ENCODE data around the gene USHBP1.
A peak's percentile ranks its signal among the peaks of the same experiment; 100 is the strongest.

USHBP1 gene

DNA sequence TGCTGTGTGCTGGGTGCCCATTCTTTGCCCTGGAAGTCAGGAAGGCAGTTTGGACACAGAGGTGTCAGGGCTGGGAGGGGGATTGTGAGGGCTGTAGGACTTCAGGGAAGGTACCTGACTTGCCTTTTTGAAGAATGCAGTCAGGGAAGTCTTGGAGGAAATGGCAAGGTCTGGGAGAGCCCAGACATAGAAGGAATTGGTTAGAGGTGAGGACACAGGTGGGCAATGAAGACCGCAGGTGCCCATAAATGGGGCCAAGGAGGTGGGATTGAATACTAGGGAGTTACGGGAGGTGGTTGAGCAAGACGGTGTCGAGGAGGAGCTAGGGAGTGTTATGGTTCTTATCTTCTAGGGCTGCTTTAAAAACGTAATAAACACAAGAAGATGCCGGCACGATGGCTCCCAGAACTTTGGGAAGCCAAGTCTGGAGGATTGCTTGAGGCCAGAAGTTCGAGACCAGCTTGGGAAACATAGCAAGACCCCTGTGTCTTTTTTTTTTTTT lies 43.4 kb upstream of the USHBP1 start:
- no peak overlapping the region for H3K27ac ChIP-seq (ENCODE audit: low read length)

DNA sequence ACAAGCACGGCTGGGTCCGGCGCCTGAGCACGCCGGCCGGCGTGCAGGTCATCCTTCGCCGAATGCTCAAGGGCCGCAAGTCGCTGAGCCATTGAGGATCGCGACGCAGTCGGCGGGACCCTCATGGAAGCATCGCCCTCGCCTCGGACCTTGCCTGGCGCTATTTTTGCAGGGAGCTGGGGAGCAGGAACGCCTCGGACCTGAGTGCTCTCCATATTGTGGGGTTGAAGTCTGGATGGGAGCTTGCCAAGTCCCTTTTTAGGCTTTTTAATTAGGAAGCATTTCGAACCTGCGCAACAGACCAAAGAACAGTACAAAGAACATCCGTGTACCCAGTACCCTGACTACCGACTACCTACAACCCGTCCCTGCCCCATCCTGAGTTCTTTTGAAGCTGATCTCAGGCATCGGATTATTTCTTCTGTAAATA lies 41.8 kb upstream of the USHBP1 start:
- Histone ChIP-seq H3K27ac (ENCODE audit: low read length) (peak overlapping the region; percentile 92), H3K9me3 (replicated peaks; ENCODE audit: insufficient read depth, low read length) (no peaks in the 10 kb centered on the region), H2AFZ (ENCODE audit: low read length) (peak overlapping the region; percentile 85), H3F3A (ENCODE audit: insufficient read depth, low read length) (peaks cover 24% of the 10 kb centered on the region), H3K4me2 (ENCODE audit: low read depth, low read length) (peak overlapping the region; percentile 97), H4K20me1 (ENCODE audit: insufficient read depth, low read length) (no peaks in the 10 kb centered on the region), H3K79me2 (ENCODE audit: low read length) (peaks cover 39% of the 10 kb centered on the region), H3K27me3 (replicated peaks; ENCODE audit: insufficient read depth, low read length) (no peaks in the 10 kb centered on the region), H3K9ac (ENCODE audit: low read length) (peak overlapping the region; percentile 85), H3K36me3 (replicated peaks; ENCODE audit: insufficient read depth, low read length) (no peaks in the 10 kb centered on the region), H3K4me1 (ENCODE audit: low read length) (peaks cover 23% of the 10 kb centered on the region), H3K4me3 (ENCODE audit: low read length) (peak overlapping the region; percentile 85), H3K9me2 (replicated peaks; ENCODE audit: insufficient read depth, low read length) (no peaks in the 10 kb centered on the region)
- no peak for DNase-seq
- no peak for TF ChIP-seq EZH2 (optimal IDR thresholded peaks at IDR 0.05; ENCODE audit: low read depth, low read length)
- TF ChIP-seq, protein P1, sequence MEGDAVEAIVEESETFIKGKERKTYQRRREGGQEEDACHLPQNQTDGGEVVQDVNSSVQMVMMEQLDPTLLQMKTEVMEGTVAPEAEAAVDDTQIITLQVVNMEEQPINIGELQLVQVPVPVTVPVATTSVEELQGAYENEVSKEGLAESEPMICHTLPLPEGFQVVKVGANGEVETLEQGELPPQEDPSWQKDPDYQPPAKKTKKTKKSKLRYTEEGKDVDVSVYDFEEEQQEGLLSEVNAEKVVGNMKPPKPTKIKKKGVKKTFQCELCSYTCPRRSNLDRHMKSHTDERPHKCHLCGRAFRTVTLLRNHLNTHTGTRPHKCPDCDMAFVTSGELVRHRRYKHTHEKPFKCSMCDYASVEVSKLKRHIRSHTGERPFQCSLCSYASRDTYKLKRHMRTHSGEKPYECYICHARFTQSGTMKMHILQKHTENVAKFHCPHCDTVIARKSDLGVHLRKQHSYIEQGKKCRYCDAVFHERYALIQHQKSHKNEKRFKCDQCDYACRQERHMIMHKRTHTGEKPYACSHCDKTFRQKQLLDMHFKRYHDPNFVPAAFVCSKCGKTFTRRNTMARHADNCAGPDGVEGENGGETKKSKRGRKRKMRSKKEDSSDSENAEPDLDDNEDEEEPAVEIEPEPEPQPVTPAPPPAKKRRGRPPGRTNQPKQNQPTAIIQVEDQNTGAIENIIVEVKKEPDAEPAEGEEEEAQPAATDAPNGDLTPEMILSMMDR (IDR thresholded peaks at IDR 0.05; ENCODE audit: low read length), result no peak
- TF ChIP-seq EZH2phosphoT487 (IDR thresholded peaks at IDR 0.05; ENCODE audit: low read length), result no peak

More for the DNA sequence above, 43.4 kb upstream of the USHBP1 start:
- Histone ChIP-seq H3K9ac (ENCODE audit: low read length) (no peak overlapping the region), H3K9me2 (replicated peaks; ENCODE audit: insufficient read depth, low read length) (no peaks in the 10 kb centered on the region), H3K36me3 (replicated peaks; ENCODE audit: insufficient read depth, low read length) (no peaks in the 10 kb centered on the region), H3K27me3 (replicated peaks; ENCODE audit: insufficient read depth, low read length) (no peaks in the 10 kb centered on the region), H3K79me2 (ENCODE audit: low read length) (peaks cover 56% of the 10 kb centered on the region), H4K20me1 (ENCODE audit: insufficient read depth, low read length) (no peaks in the 10 kb centered on the region), H3F3A (ENCODE audit: insufficient read depth, low read length) (peaks cover 24% of the 10 kb centered on the region), H3K4me1 (ENCODE audit: low read length) (peaks cover 18% of the 10 kb centered on the region), H3K4me2 (ENCODE audit: low read depth, low read length) (no peak overlapping the region), H2AFZ (ENCODE audit: low read length) (no peak overlapping the region), H3K4me3 (ENCODE audit: low read length) (no peak overlapping the region), H3K9me3 (replicated peaks; ENCODE audit: insufficient read depth, low read length) (no peaks in the 10 kb centered on the region)
- TF ChIP-seq, protein P1 (IDR thresholded peaks at IDR 0.05; ENCODE audit: low read length), result no peak
- TF ChIP-seq EZH2phosphoT487 (IDR thresholded peaks at IDR 0.05; ENCODE audit: low read length) (no peak), EZH2 (optimal IDR thresholded peaks at IDR 0.05; ENCODE audit: low read depth, low read length) (no peak)
- no peak for DNase-seq

DNA sequence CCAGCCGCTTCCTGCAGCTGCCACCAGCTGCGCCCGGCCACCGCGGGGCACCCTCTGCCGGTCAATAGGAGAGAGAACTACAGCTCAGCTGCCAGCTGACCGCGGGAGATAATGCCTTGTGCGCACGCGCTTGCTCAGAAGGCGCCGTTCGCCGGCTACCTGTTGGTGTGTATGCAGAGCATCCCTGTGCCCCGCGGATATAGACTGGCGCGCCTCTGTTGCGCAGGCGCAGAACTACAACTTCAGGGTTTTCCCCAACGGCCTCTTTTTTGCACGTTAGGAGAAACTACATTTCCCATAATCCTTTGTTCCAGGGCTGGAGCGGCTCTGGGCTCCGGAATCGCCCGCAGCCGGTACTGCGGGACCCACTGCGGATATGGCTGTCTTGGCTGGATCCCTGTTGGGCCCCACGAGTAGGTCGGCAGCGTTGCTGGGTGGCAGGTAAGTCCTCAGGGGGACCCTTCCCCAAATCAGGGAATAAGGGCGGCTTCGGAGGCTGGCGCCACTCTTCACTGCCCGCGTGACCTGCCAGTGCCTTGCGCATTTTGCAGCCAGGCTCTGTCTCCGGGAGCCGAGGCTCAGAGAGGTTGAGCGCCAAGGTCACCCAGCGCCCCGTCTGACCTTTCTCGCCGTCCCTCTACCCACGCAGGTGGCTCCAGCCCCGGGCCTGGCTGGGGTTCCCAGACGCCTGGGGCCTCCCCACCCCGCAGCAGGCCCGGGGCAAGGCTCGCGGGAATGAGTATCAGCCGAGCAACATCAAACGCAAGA lies 41.2 kb upstream of the USHBP1 start, which contains the start of gene MRPL34:
Gene MRPL34 (plus strand): TSS at position 356 of the 768 bp plus-strand sequence. CDS start 21 bp downstream, at position 377.
- Histone ChIP-seq H2AFZ (ENCODE audit: low read length) (peak within 1 kb of the TSS; percentile 85), H3K27ac (ENCODE audit: low read length) (peak within 1 kb of the TSS; percentile 92), H3K36me3 (replicated peaks; ENCODE audit: insufficient read depth, low read length) (no peaks in the 10 kb centered on the region), H3K9me2 (replicated peaks; ENCODE audit: insufficient read depth, low read length) (no peaks in the 10 kb centered on the region), H3K27me3 (replicated peaks; ENCODE audit: insufficient read depth, low read length) (no peaks in the 10 kb centered on the region), H3F3A (ENCODE audit: insufficient read depth, low read length) (peaks cover 24% of the 10 kb centered on the region), H4K20me1 (ENCODE audit: insufficient read depth, low read length) (no peaks in the 10 kb centered on the region), H3K9ac (ENCODE audit: low read length) (peak within 1 kb of the TSS; percentile 85), H3K4me2 (ENCODE audit: low read depth, low read length) (peak within 1 kb of the TSS; percentile 97), H3K79me2 (ENCODE audit: low read length) (peaks cover 33% of the 10 kb centered on the region), H3K4me1 (ENCODE audit: low read length) (peaks cover 23% of the 10 kb centered on the region), H3K9me3 (replicated peaks; ENCODE audit: insufficient read depth, low read length) (no peaks in the 10 kb centered on the region), H3K4me3 (ENCODE audit: low read length) (peak within 1 kb of the TSS; percentile 85)
- peak; percentile 100 for DNase-seq
- TF ChIP-seq EZH2 (optimal IDR thresholded peaks at IDR 0.05; ENCODE audit: low read depth, low read length), result no peak
- TF ChIP-seq, protein P1 (IDR thresholded peaks at IDR 0.05; ENCODE audit: low read length), result peak; percentile 93
